MM.1S (cell line): ENCODE results near the gene ADAMTS12.
"Not testable (repeated sequence)": the region's sequence is repeated elsewhere in the genome, so short reads cannot be mapped to it uniquely, and the experiment has no call there.

ENCODE experiments used
- CTCF ChIP-seq: fragments of 300-600 bp; sonication (generic); IDR thresholded peaks from 2 replicates; pipeline ENCODE4 v1.5.1; 2016; ENCODE audit warnings: antibody characterized with exemption, low read length, mixed read lengths
- EZH2 ChIP-seq: fragments of 300-600 bp; sonication (generic); optimal IDR thresholded peaks from 2 replicates; pipeline ENCODE3; 2017; ENCODE audit warnings: low read depth, mild to moderate bottlenecking, antibody characterized with exemption, low read length, mixed read lengths

- not testable (repeated sequence) for TF ChIP-seq CTCF, EZH2
These were observed 32.6 kb downstream of the ADAMTS12 start for GRCh38 chr5:33859177-33859576.
